Measurements from ENCODE around the gene ANXA5. TPM values are rescaled to one million over a fixed set of nuclear protein-coding genes. Genes with fewer than 3 reads are reported as not detected.
"Not testable (repeated sequence)": the region's sequence is repeated elsewhere in the genome, so short reads cannot be mapped to it uniquely, and the experiment has no call there.

ANXA5 gene
- total RNA-seq, 1 donor from 2014 or later: 130 TPM

DNA sequence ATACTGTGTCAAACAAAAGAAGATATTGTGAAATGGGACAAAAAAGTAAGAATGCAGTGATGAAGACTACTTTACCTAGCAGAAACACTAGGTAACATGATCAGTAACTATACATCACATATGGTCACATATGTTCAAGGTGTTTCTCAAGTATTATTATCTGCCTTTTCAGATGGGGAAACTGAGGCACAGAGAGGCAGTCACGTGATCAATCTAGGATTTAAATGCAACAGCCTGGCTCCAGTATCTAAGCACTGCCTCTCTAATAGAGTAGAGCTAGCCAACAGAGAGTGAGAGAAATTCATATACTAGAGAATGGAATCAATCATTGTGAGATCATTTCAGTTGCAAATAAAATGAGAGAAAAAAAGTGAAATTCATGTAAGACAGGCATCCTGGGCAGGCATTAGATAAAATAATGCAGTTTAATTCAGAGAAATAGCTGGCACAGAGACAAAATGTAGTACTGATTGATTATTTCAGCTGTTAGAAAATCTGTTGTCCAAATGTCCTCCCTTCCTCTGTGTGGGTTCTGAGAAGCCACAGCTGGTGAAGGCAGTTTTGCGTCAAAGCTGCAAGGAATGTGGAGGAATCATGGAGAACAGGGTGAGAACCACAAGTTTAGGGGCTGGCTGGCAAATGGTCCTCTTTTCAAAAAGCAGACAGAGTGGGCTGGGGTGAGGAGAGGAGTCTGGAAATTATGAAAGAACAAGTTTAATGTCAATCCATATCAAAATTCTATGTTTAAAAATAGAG is 42.2 kb upstream of the ANXA5 start:
- TF ChIP-seq, protein P1, sequence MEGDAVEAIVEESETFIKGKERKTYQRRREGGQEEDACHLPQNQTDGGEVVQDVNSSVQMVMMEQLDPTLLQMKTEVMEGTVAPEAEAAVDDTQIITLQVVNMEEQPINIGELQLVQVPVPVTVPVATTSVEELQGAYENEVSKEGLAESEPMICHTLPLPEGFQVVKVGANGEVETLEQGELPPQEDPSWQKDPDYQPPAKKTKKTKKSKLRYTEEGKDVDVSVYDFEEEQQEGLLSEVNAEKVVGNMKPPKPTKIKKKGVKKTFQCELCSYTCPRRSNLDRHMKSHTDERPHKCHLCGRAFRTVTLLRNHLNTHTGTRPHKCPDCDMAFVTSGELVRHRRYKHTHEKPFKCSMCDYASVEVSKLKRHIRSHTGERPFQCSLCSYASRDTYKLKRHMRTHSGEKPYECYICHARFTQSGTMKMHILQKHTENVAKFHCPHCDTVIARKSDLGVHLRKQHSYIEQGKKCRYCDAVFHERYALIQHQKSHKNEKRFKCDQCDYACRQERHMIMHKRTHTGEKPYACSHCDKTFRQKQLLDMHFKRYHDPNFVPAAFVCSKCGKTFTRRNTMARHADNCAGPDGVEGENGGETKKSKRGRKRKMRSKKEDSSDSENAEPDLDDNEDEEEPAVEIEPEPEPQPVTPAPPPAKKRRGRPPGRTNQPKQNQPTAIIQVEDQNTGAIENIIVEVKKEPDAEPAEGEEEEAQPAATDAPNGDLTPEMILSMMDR (IDR thresholded peaks at IDR 0.05; ENCODE audit: unreplicated experiment): no peak
- DNase-seq (ENCODE audit: low spot score in 2 of 2, unreplicated experiment in 2 of 2): no peak
- no peak overlapping the region for H3K27ac Mint-ChIP-seq
- no peaks in the 10 kb centered on the region for H3K36me3 Mint-ChIP-seq
- no peaks in the 10 kb centered on the region for H3K27me3 Mint-ChIP-seq (ENCODE audit: low read depth)
- no peaks in the 10 kb centered on the region for H3K9me3 Mint-ChIP-seq
- H3K4me1 Mint-ChIP-seq: peaks cover 10% of the 10 kb centered on the region
- no peak overlapping the region for H3K4me3 Mint-ChIP-seq

DNA sequence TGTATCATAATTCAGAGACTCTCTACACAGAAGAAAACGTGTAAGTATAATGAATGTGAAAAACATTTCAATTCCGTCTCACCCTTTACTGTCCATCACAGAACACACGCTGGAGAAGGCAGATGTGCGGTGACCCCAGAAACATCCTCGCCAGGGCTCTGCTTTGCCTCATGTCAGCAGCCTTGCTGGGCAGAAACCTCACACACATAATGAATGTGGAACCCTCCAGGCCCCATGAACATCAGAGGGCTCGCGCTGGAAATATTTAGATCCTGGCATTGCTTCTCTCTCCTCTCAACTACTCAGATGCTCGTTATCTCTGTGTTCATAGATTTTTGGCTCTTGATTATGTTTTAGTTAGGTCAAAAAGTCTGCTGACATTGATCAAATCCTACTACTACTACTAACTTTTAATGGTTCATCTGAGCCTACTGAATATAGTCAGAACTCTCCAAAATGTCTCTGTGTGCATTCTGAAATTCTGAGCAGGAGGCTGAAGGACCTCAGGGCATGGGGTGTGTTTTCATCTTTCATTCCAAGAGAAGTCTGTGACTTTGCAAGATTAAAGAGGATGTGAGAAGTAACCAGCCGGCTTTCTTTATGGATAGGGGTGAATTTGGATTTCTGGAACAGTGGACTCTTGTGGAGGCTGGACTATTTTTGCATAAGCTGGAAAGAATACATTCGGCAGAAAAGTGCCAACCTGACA is 41.2 kb upstream of the ANXA5 start:
- Mint-ChIP-seq H3K4me3 (no peak overlapping the region), H3K36me3 (no peaks in the 10 kb centered on the region), H3K4me1 (peaks cover 10% of the 10 kb centered on the region), H3K9me3 (no peaks in the 10 kb centered on the region), H3K27ac (no peak overlapping the region), H3K27me3 (ENCODE audit: low read depth) (no peaks in the 10 kb centered on the region)
- DNase-seq (ENCODE audit: low spot score in 2 of 2, unreplicated experiment in 2 of 2): no peak
- TF ChIP-seq, protein P1 (IDR thresholded peaks at IDR 0.05; ENCODE audit: unreplicated experiment): no peak

DNA sequence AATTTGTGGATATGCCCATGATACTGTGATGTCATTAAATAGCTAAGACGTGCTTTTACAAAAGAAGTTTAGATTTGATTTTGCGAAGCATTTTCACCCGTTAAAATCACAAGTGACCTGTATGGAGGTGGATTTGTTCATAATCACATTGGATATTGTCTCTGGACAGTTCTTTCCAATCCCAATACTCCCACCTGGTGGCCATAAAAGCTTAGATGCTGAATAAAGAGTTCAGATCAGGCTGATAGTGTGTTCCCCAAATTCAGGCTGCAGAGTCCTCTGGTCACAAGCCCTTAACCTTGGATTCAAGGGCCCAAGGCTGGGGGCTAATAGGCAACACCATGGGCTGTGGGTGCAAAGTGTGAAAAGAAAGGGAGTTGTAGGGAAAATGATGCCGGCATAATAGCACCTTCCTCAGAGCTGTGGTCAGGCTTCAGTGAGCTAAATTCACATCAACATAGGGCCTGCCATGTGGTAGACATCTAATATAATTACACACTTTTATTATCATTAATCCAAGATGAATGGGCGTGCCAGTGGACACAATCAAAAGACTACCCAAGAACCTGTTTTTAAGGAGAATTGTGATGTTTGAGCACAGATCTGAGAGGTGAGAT is 40.1 kb upstream of the ANXA5 start:
- H3K4me3 Mint-ChIP-seq: no peak overlapping the region
- no peaks in the 10 kb centered on the region for H3K9me3 Mint-ChIP-seq
- no peaks in the 10 kb centered on the region for H3K36me3 Mint-ChIP-seq
- peak in 1 of 2 experiments; percentile 39 for DNase-seq (ENCODE audit: low spot score in 2 of 2, unreplicated experiment in 2 of 2)
- no peaks in the 10 kb centered on the region for H3K27me3 Mint-ChIP-seq (ENCODE audit: low read depth)
- H3K4me1 Mint-ChIP-seq: peaks cover 13% of the 10 kb centered on the region
- TF ChIP-seq, protein P1 (IDR thresholded peaks at IDR 0.05; ENCODE audit: unreplicated experiment): peak; percentile 68
- H3K27ac Mint-ChIP-seq: no peak overlapping the region

DNA sequence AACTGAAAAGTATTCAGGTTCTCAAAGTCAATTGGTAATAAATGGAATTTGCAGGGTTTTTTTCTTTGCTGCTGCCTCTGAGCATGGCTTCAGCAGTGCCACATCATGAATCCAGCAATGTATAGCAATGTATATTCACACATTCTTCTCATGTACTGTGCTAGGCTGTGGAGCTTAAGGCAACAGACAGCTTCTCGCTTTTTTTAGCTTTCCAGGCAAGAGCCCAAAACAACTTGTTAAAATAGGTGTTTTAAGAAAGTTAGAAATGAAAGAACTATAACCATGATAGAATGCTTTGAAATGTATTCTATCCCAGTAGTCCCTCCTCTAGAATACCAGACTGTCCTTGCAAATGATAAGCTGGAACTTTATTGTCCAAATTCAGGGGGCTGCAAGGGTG is 37.8 kb upstream of the ANXA5 start:
- TF ChIP-seq, protein P1 (IDR thresholded peaks at IDR 0.05; ENCODE audit: unreplicated experiment): no peak
- no peak for DNase-seq (ENCODE audit: low spot score in 2 of 2, unreplicated experiment in 2 of 2)
- no peak overlapping the region for H3K27ac Mint-ChIP-seq

DNA sequence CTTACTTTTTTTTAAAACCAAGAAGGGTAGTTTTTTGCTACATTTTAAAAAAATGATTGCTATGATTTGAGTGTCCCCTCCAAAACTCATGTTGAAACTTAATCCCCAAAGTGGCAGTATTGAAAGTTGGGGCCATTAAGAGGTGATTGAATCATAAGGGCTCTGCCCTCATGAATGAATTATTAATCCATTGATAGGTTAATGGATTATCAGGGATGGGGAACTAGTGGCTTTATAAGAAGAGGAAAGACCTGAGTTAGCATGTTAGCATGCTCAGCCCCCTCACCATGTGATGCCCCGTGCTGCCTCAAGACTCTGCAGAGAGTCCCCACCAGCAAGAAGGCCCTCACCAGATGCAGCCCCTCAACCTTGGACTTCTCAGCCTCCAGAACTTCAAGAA is 37.2 kb upstream of the ANXA5 start:
- H3K4me1 Mint-ChIP-seq: peaks cover 6% of the 10 kb centered on the region
- no peak overlapping the region for H3K4me3 Mint-ChIP-seq
- no peak overlapping the region for H3K27ac Mint-ChIP-seq
- no peaks in the 10 kb centered on the region for H3K9me3 Mint-ChIP-seq
- peaks cover 2% of the 10 kb centered on the region for H3K27me3 Mint-ChIP-seq (ENCODE audit: low read depth)
- DNase-seq (ENCODE audit: low spot score in 2 of 2, unreplicated experiment in 2 of 2): no peak
- H3K36me3 Mint-ChIP-seq: no peaks in the 10 kb centered on the region
- TF ChIP-seq, protein P1 (IDR thresholded peaks at IDR 0.05; ENCODE audit: unreplicated experiment): no peak

More for the DNA sequence above, 37.8 kb upstream of the ANXA5 start:
- Mint-ChIP-seq H3K36me3 (no peaks in the 10 kb centered on the region), H3K9me3 (no peaks in the 10 kb centered on the region), H3K27me3 (ENCODE audit: low read depth) (peaks cover 2% of the 10 kb centered on the region), H3K4me3 (no peak overlapping the region), H3K4me1 (peaks cover 10% of the 10 kb centered on the region)

DNA sequence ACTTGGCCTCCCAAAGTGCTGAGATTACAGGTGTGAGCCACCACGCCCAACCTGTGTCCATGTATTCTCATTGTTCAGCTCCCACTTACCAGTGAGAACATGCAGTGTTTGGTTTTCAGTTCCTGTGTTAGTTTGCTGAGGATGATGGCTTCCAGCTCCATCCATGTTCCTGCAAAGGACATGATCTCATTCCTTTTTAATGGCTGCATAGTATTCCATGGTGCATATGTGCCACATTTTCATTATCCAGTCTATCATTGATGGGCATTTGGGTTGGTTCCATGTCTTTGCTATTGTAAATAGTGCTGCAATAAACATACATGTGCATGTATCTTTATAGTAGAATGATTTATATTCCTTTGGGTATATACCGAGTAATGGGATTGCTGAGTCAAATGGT is 33.0 kb upstream of the ANXA5 start:
- H3K4me3 Mint-ChIP-seq; H3K9me3 Mint-ChIP-seq; DNase-seq (ENCODE audit: low spot score in 2 of 2, unreplicated experiment in 2 of 2); H3K36me3 Mint-ChIP-seq; H3K27ac Mint-ChIP-seq; H3K27me3 Mint-ChIP-seq (ENCODE audit: low read depth): not testable (repeated sequence)
- H3K4me1 Mint-ChIP-seq: peaks cover 21% of the 10 kb centered on the region

All from mesothelial cell of epicardium (in vitro differentiated cells).